Trophoblast cell (in vitro differentiated cells and primary cell): ENCODE measurements around the gene PCSK5.

Experiments used
- DNase-seq, 2 donors: peaks; one replicate each; pipeline ENCODE4 v3.0.0-alpha.2; 2016
- H2AFZ ChIP-seq: 2 replicates; pipeline ENCODE4 v1.6.1; 2013; ENCODE audit warnings: low read length, moderate library complexity, mild to moderate bottlenecking; ENCODE audit not compliant: insufficient read depth, poor library complexity
- H2AK5ac ChIP-seq: 2 replicates; pipeline ENCODE4 v1.6.1; 2013; ENCODE audit warnings: mild to moderate bottlenecking, low read length
- H2BK120ac ChIP-seq: 2 replicates; pipeline ENCODE4 v1.6.1; 2013; ENCODE audit warnings: low read length, mild to moderate bottlenecking, moderate library complexity; ENCODE audit not compliant: insufficient read depth, poor library complexity
- H2BK12ac ChIP-seq: 2 replicates; pipeline ENCODE4 v1.6.1; 2013; ENCODE audit warnings: mild to moderate bottlenecking, low read length, moderate library complexity
- H2BK5ac ChIP-seq: 2 replicates; pipeline ENCODE4 v1.6.1; 2013; ENCODE audit warnings: low read length, low read depth, moderate library complexity, mild to moderate bottlenecking; ENCODE audit not compliant: poor library complexity
- H3K14ac ChIP-seq: 2 replicates; pipeline ENCODE4 v1.6.1; 2013; ENCODE audit warnings: mild to moderate bottlenecking, low read length
- H3K18ac ChIP-seq: 2 replicates; pipeline ENCODE4 v1.6.1; 2013; ENCODE audit warnings: mild to moderate bottlenecking, low read length
- H3K23ac ChIP-seq: 2 replicates; pipeline ENCODE4 v1.6.1; 2013; ENCODE audit warnings: low read length
- H3K27ac ChIP-seq: 2 replicates; pipeline ENCODE4 v1.5.1; 2013; ENCODE audit warnings: low read depth, mild to moderate bottlenecking, inconsistent platforms, low read length, moderate library complexity
- H3K27me3 ChIP-seq: 2 replicates; pipeline ENCODE4 v1.6.1; 2013; ENCODE audit warnings: inconsistent platforms, mild to moderate bottlenecking, low read length, moderate library complexity; ENCODE audit not compliant: insufficient read depth
- H3K36me3 ChIP-seq, 2 experiments: 1 replicate in 1 of 2; 2 replicates in 1 of 2; pipeline ENCODE4 v1.6.1; 2013; ENCODE audit warnings: low read length in 2 of 2, mild to moderate bottlenecking in 2 of 2, moderate library complexity in 1 of 2; ENCODE audit not compliant: insufficient read depth in 2 of 2, control insufficient read depth in 1 of 2
- H3K4ac ChIP-seq: 2 replicates; pipeline ENCODE4 v1.6.1; 2013; ENCODE audit warnings: low read depth, mild to moderate bottlenecking, low read length, moderate library complexity
- H3K4me1 ChIP-seq, 2 experiments: 1 replicate in 1 of 2; 2 replicates in 1 of 2; pipeline ENCODE4 v1.6.1; 2013; ENCODE audit warnings: low read length in 2 of 2, mild to moderate bottlenecking in 2 of 2, moderate library complexity in 1 of 2; ENCODE audit not compliant: insufficient read depth in 2 of 2, control insufficient read depth in 1 of 2
- H3K4me2 ChIP-seq: 2 replicates; pipeline ENCODE4 v1.6.1; 2013; ENCODE audit warnings: inconsistent platforms, mild to moderate bottlenecking, low read length, moderate library complexity
- H3K4me3 ChIP-seq: 2 replicates; pipeline ENCODE4 v1.5.1; 2013; ENCODE audit warnings: mild to moderate bottlenecking, low read depth, low read length, inconsistent platforms
- H3K79me1 ChIP-seq: one replicate; pipeline ENCODE4 v1.6.1; 2013; ENCODE audit warnings: low read length
- H3K79me2 ChIP-seq: 2 replicates; pipeline ENCODE4 v1.6.1; 2013; ENCODE audit warnings: low read length, mild to moderate bottlenecking; ENCODE audit not compliant: control insufficient read depth, insufficient read depth, poor library complexity
- H3K9ac ChIP-seq: 2 replicates; pipeline ENCODE4 v1.6.1; 2013; ENCODE audit warnings: mild to moderate bottlenecking, low read length
- H3K9me3 ChIP-seq: 2 replicates; pipeline ENCODE4 v1.6.1; 2013; ENCODE audit warnings: low read depth, mild to moderate bottlenecking, control low read depth, inconsistent platforms, low read length; ENCODE audit not compliant: insufficient read depth
- H4K12ac ChIP-seq: 2 replicates; pipeline ENCODE4 v1.6.1; 2013; ENCODE audit warnings: low read depth, mild to moderate bottlenecking, low read length, moderate library complexity
- H4K8ac ChIP-seq: 2 replicates; pipeline ENCODE4 v1.6.1; 2013; ENCODE audit warnings: low read depth, mild to moderate bottlenecking, low read length, moderate library complexity
- H4K91ac ChIP-seq: one replicate; pipeline ENCODE4 v1.6.1; 2013; ENCODE audit warnings: low read depth, mild to moderate bottlenecking, low read length, moderate library complexity
- WGBS: extraction: QIAGEN DNeasy Blood & Tissue Kit; methylation state at CpG from one replicate; pipeline ENCODE4 v1.1.7; 2013; ENCODE audit warnings: missing lambda C conversion rate; ENCODE audit not compliant: insufficient read length, insufficient coverage; ENCODE audit errors: extremely low coverage; 5-methylcytosine and 5-hydroxymethylcytosine counted together

PCSK5 gene

DNA sequence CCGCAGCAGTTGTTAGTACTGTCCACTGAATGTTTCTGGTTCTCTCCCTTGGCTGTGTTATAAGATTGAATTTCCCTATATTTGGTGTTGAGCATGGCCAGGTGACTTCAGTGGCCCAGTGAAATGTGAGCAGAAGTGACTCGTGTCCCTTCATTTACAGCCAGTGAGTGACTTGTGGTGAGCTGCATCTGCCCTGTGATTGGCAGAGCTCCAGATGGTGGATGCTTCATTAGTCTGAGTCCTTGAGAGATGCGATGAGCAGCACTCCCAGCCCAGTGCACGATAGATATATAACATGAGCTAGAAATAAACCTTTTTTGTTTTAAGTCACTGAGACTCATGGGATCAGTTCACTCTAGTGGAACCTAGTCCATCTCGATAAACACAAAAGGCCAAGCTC is 19.3 kb downstream of the PCSK5 start:
- H4K91ac ChIP-seq: no peak overlapping the region
- H3K14ac ChIP-seq: no peak overlapping the region
- no peak overlapping the region for H2BK5ac ChIP-seq
- H3K27me3 ChIP-seq: no peaks in the 10 kb centered on the region
- no peak overlapping the region for H2AK5ac ChIP-seq
- no peak overlapping the region for H3K27ac ChIP-seq
- no peaks in the 10 kb centered on the region for H3K36me3 ChIP-seq
- peaks cover 2% of the 10 kb centered on the region for H3K79me1 ChIP-seq
- no peak overlapping the region for H3K9ac ChIP-seq
- no peak overlapping the region for H3K23ac ChIP-seq
- no peak overlapping the region for H4K8ac ChIP-seq
- H3K18ac ChIP-seq: no peak overlapping the region
- no peak overlapping the region for H2BK12ac ChIP-seq
- no peak for DNase-seq
- no CpG with 5 or more reads among the region's 5 CpGs for WGBS
- peaks cover 1 to 2% of the 10 kb centered on the region in 2 experiments for H3K4me1 ChIP-seq
- H2AFZ ChIP-seq: no peak overlapping the region
- H3K4me3 ChIP-seq: no peak overlapping the region
- no peak overlapping the region for H2BK120ac ChIP-seq
- no peak overlapping the region for H3K4me2 ChIP-seq
- H4K12ac ChIP-seq: no peak overlapping the region
- no peak overlapping the region for H3K4ac ChIP-seq
- H3K9me3 ChIP-seq: no peaks in the 10 kb centered on the region
- H3K79me2 ChIP-seq: no peaks in the 10 kb centered on the region

- Histone ChIP-seq H3K9ac (no peak overlapping the region), H2BK120ac (no peak overlapping the region), H3K27ac (no peak overlapping the region), H3K4ac (no peak overlapping the region), H3K79me1 (no peaks in the 10 kb centered on the region), H3K27me3 (no peaks in the 10 kb centered on the region), H3K79me2 (no peaks in the 10 kb centered on the region), H2AFZ (no peak overlapping the region), H3K14ac (no peak overlapping the region), H4K12ac (no peak overlapping the region), H4K91ac (no peak overlapping the region), H3K4me1 (peaks cover 1 to 2% of the 10 kb centered on the region in 2 experiments), H3K4me2 (no peak overlapping the region), H2BK5ac (no peak overlapping the region), H4K8ac (no peak overlapping the region), H3K23ac (no peak overlapping the region), H3K36me3 (no peaks in the 10 kb centered on the region), H3K9me3 (no peaks in the 10 kb centered on the region), H3K4me3 (no peak overlapping the region), H2AK5ac (no peak overlapping the region), H3K18ac (no peak overlapping the region), H2BK12ac (no peak overlapping the region)
- WGBS: no CpG with 5 or more reads among the region's 4 CpGs
- no peak for DNase-seq
Observed at GRCh38 chr9:75910731-75911130, 20.3 kb downstream of the PCSK5 start.

GRCh38 chr9:75911390-75911789 is 20.9 kb downstream of the PCSK5 start:
- H3K23ac ChIP-seq: no peak overlapping the region
- H4K12ac ChIP-seq: no peak overlapping the region
- WGBS: no CpG with 5 or more reads among the region's 3 CpGs

GRCh38 chr9:75912951-75913350 is 22.5 kb downstream of the PCSK5 start:
- H2AK5ac ChIP-seq: no peak overlapping the region
- no peak overlapping the region for H2BK12ac ChIP-seq
- no peaks in the 10 kb centered on the region for H3K4me1 ChIP-seq
- H3K79me1 ChIP-seq: no peaks in the 10 kb centered on the region
- H3K4ac ChIP-seq: no peak overlapping the region
- no peak overlapping the region for H4K8ac ChIP-seq
- no peaks in the 10 kb centered on the region for H3K36me3 ChIP-seq
- H3K27me3 ChIP-seq: no peaks in the 10 kb centered on the region
- H2BK5ac ChIP-seq: no peak overlapping the region
- H2BK120ac ChIP-seq: no peak overlapping the region
- no peaks in the 10 kb centered on the region for H3K9me3 ChIP-seq
- no peak overlapping the region for H4K12ac ChIP-seq
- WGBS: no CpG with 5 or more reads among the region's 3 CpGs
- H3K4me3 ChIP-seq: no peak overlapping the region
- H3K4me2 ChIP-seq: no peak overlapping the region
- H3K23ac ChIP-seq: no peak overlapping the region
- H3K9ac ChIP-seq: no peak overlapping the region
- DNase-seq: peak in 1 of 2 donors; percentile 36
- no peak overlapping the region for H3K27ac ChIP-seq
- no peak overlapping the region for H2AFZ ChIP-seq
- H3K79me2 ChIP-seq: no peaks in the 10 kb centered on the region
- H3K18ac ChIP-seq: no peak overlapping the region
- H4K91ac ChIP-seq: no peak overlapping the region
- no peak overlapping the region for H3K14ac ChIP-seq

More at GRCh38 chr9:75911390-75911789, 20.9 kb downstream of the PCSK5 start:
- Histone ChIP-seq H3K4me3 (no peak overlapping the region), H3K27me3 (no peaks in the 10 kb centered on the region), H3K18ac (no peak overlapping the region), H3K36me3 (no peaks in the 10 kb centered on the region), H4K91ac (no peak overlapping the region), H3K4me1 (peaks cover 1 to 2% of the 10 kb centered on the region in 2 experiments), H4K8ac (no peak overlapping the region), H3K14ac (no peak overlapping the region), H3K4me2 (no peak overlapping the region), H2AK5ac (no peak overlapping the region), H3K9ac (no peak overlapping the region), H3K27ac (no peak overlapping the region), H2BK120ac (no peak overlapping the region), H3K4ac (no peak overlapping the region), H3K9me3 (no peaks in the 10 kb centered on the region), H2AFZ (no peak overlapping the region), H3K79me1 (no peaks in the 10 kb centered on the region), H3K79me2 (no peaks in the 10 kb centered on the region), H2BK5ac (no peak overlapping the region), H2BK12ac (no peak overlapping the region)
- DNase-seq: no peak
